ENCODE results near the gene ZNF385B.
A peak's percentile ranks its signal among the peaks of the same experiment; 100 is the strongest.
"Not testable (repeated sequence)": the region's sequence is repeated elsewhere in the genome, so short reads cannot be mapped to it uniquely, and the experiment has no call there.

The ZNF385B gene

GRCh38 chr2:179800776-179801175 is 60.6 kb downstream of the ZNF385B start:
- DNase-seq, result no peak

- DNase-seq, result no peak
These were observed 65.0 kb downstream of the ZNF385B start for GRCh38 chr2:179796213-179797007.

GRCh38 chr2:179793902-179794301 is 67.5 kb downstream of the ZNF385B start:
- DNase-seq, result no peak

- DNase-seq, result no peak
These were observed 68.2 kb downstream of the ZNF385B start for GRCh38 chr2:179793238-179793637.

- no peak for DNase-seq
These were observed 70.9 kb downstream of the ZNF385B start for GRCh38 chr2:179790235-179791217.

GRCh38 chr2:179788104-179788503 is 73.3 kb downstream of the ZNF385B start:
- no peak for DNase-seq

- no peak for DNase-seq
These were observed 73.8 kb downstream of the ZNF385B start for GRCh38 chr2:179787601-179788000.

GRCh38 chr2:179785902-179786301 is 75.5 kb downstream of the ZNF385B start:
- DNase-seq, result no peak

- DNase-seq, result not testable (repeated sequence)
These were observed 79.1 kb downstream of the ZNF385B start for GRCh38 chr2:179782346-179782745.

- DNase-seq, result no peak
These were observed 87.4 kb downstream of the ZNF385B start for GRCh38 chr2:179773986-179774385.

- DNase-seq, result no peak
These were observed 89.1 kb downstream of the ZNF385B start for GRCh38 chr2:179772346-179772745.

GRCh38 chr2:179771791-179772190 is 89.6 kb downstream of the ZNF385B start:
- DNase-seq, result no peak

- DNase-seq, result no peak
These were observed 91.4 kb downstream of the ZNF385B start for GRCh38 chr2:179770029-179770428.

- no peak for DNase-seq
These were observed 92.1 kb downstream of the ZNF385B start for GRCh38 chr2:179769323-179769722.

- no peak for DNase-seq
These were observed 92.6 kb downstream of the ZNF385B start for GRCh38 chr2:179768765-179769164.

- no peak for DNase-seq
These were observed 95.7 kb downstream of the ZNF385B start for GRCh38 chr2:179765666-179766065.

- no peak for DNase-seq
These were observed 96.7 kb downstream of the ZNF385B start for GRCh38 chr2:179764710-179765109.

- DNase-seq, result no peak
These were observed 102.8 kb downstream of the ZNF385B start for GRCh38 chr2:179758636-179759035.

GRCh38 chr2:179751163-179751809 is 110.1 kb downstream of the ZNF385B start:
- DNase-seq, result peak in 1 of 5 donors; percentile 1

GRCh38 chr2:179749210-179749609 is 112.2 kb downstream of the ZNF385B start:
- no peak for DNase-seq

GRCh38 chr2:179746981-179747380 is 114.4 kb downstream of the ZNF385B start:
- DNase-seq, result no peak

- DNase-seq, result no peak
These were observed 115.7 kb downstream of the ZNF385B start for GRCh38 chr2:179745635-179746256.

- no peak for DNase-seq
These were observed 117.0 kb downstream of the ZNF385B start for GRCh38 chr2:179744401-179744800.

Data from T-helper 1 cell (primary cell).